Brain microvascular endothelial cell (primary cell): Measurements from ENCODE around the gene MAN1A2.

Source experiments
- DNase-seq: peaks from one replicate; pipeline ENCODE4 v3.0.0-alpha.2; 2020
- H3K27ac ChIP-seq: fragments of 250-450 bp; sonication (Bioruptor Pico); 2 replicates; pipeline ENCODE4 v1.5.1; 2020; ENCODE audit warnings: mild to moderate bottlenecking, moderate library complexity
- H3K27me3 ChIP-seq: fragments of 250-450 bp; sonication (Bioruptor Pico); replicated peaks from 2 replicates; pipeline ENCODE4 v1.5.1; 2020; ENCODE audit warnings: mild to moderate bottlenecking
- H3K36me3 ChIP-seq: fragments of 250-450 bp; sonication (Bioruptor Pico); replicated peaks from 2 replicates; pipeline ENCODE4 v1.5.1; 2020; ENCODE audit warnings: mild to moderate bottlenecking
- H3K4me3 ChIP-seq: 2 replicates; pipeline ENCODE4 v1.5.1; 2011; ENCODE audit warnings: low read depth, mild to moderate bottlenecking, control low read depth, low read length, moderate library complexity
- CTCF ChIP-seq: IDR thresholded peaks from 2 replicates; pipeline ENCODE4 v1.5.1; 2011; ENCODE audit warnings: low read depth, mild to moderate bottlenecking, moderate library complexity, low read length, control low read depth, inconsistent platforms; ENCODE audit errors: missing control alignments
- in situ Hi-C: cut with HindIII; loops from 2 replicates; pipeline ENCODE4 v1.10.0; 2017; ENCODE audit warnings: low sequenced_read_pairs, low pct_ligation_motif_present

MAN1A2 gene

GRCh38 chr1:117359561-117360289 is 7.5 kb upstream of the MAN1A2 start:
- no peaks in the 10 kb centered on the region for H3K27me3 ChIP-seq
- H3K27ac ChIP-seq: no peak overlapping the region
- in situ Hi-C loops: no loop called here
- no peak overlapping the region for H3K4me3 ChIP-seq
- no peak for TF ChIP-seq CTCF
- DNase-seq: no peak
- H3K36me3 ChIP-seq: no peaks in the 10 kb centered on the region

GRCh38 chr1:117362986-117363385 is 4.3 kb upstream of the MAN1A2 start:
- Histone ChIP-seq H3K36me3 (no peaks in the 10 kb centered on the region), H3K27ac (no peak overlapping the region), H3K27me3 (no peaks in the 10 kb centered on the region), H3K4me3 (no peak overlapping the region)
- no peak for TF ChIP-seq CTCF
- in situ Hi-C loops: no loop called here
- DNase-seq: no peak

GRCh38 chr1:117363571-117364048 is 3.6 kb upstream of the MAN1A2 start:
- in situ Hi-C loops: no loop called here
- no peak for TF ChIP-seq CTCF
- DNase-seq: no peak
- no peaks in the 10 kb centered on the region for H3K27me3 ChIP-seq
- no peak overlapping the region for H3K27ac ChIP-seq
- H3K4me3 ChIP-seq: no peak overlapping the region
- H3K36me3 ChIP-seq: no peaks in the 10 kb centered on the region

GRCh38 chr1:117364240-117364639 is 3.0 kb upstream of the MAN1A2 start:
- in situ Hi-C loops: no loop called here
- DNase-seq: no peak
- Histone ChIP-seq H3K36me3 (no peaks in the 10 kb centered on the region), H3K4me3 (no peak overlapping the region), H3K27ac (no peak overlapping the region), H3K27me3 (no peaks in the 10 kb centered on the region)
- no peak for TF ChIP-seq CTCF

- Histone ChIP-seq H3K27ac (no peak overlapping the region), H3K27me3 (no peaks in the 10 kb centered on the region), H3K4me3 (peak overlapping the region; percentile 83), H3K36me3 (no peaks in the 10 kb centered on the region)
- no peak for TF ChIP-seq CTCF
- DNase-seq: no peak
- in situ Hi-C loops: no loop called here
These were observed 1.7 kb upstream of the MAN1A2 start for GRCh38 chr1:117365350-117366176.
